ENCODE data around the gene WWTR1. TPM values are rescaled to one million over a fixed set of nuclear protein-coding genes. Genes with fewer than 3 reads are reported as not detected.

WWTR1 gene
- total RNA-seq, 1 experiment from 2014 or later, result 73.5 TPM

GRCh38 chr3:149608987-149609386, 48.8 kb downstream of the WWTR1 start:
- intact Hi-C loops (cut with micrococcal nuclease; ENCODE audit: unreplicated experiment), result no loop called here
- H3K79me2 ChIP-seq (ENCODE audit: low read depth), result peaks cover 87% of the 10 kb centered on the region
- no peak overlapping the region for H3K4me3 ChIP-seq
- H3F3A ChIP-seq (ENCODE audit: insufficient read depth, low read depth), result peaks cover 12% of the 10 kb centered on the region; the same call in 1 of the 2 replicates
- peaks cover 33% of the 10 kb centered on the region for H3K4me1 ChIP-seq (replicated peaks; ENCODE audit: insufficient read depth)
- TF ChIP-seq EZH2 (IDR thresholded peaks at IDR 0.05; ENCODE audit: low read depth) (no peak), CTCF (conservative IDR thresholded peaks at IDR 0.05) (no peak)
- H3K9me3 ChIP-seq (ENCODE audit: insufficient read depth, low read depth), result no peaks in the 10 kb centered on the region
- POLR2A ChIA-PET (ENCODE audit: unreplicated experiment), result no interaction called here
- no peak overlapping the region for H2AFZ ChIP-seq
- BruUV-seq (replicated peaks), result no TSS peak
- no peaks in the 10 kb centered on the region for H3K9me2 ChIP-seq (ENCODE audit: insufficient read depth)
- no peak overlapping the region for H3K4me2 ChIP-seq
- H3K36me3 ChIP-seq (ENCODE audit: low read depth), result peaks cover 8% of the 10 kb centered on the region; the same call in 1 of the 2 replicates
- no peak for DNase-seq
- no peaks in the 10 kb centered on the region for H3K27me3 ChIP-seq (ENCODE audit: insufficient read depth, low read depth)
- no peaks in the 10 kb centered on the region for H4K20me1 ChIP-seq (ENCODE audit: insufficient read depth)
- CTCF ChIA-PET, result no interaction called here
- no peak overlapping the region for H3K27ac ChIP-seq

- POLR2A ChIA-PET (ENCODE audit: unreplicated experiment), result interaction anchor here (0.7 kb wide), 1 partner anchor 165 kb away, joined by 3 read pairs; no protein-coding TSS in a partner anchor
- Histone ChIP-seq H3K27ac (peak overlapping the region; percentile 2; the same call in 1 of the 2 replicates), H4K20me1 (ENCODE audit: insufficient read depth) (no peaks in the 10 kb centered on the region), H3K36me3 (ENCODE audit: low read depth) (peaks cover 4% of the 10 kb centered on the region; the same call in 1 of the 2 replicates), H3F3A (ENCODE audit: insufficient read depth, low read depth) (peaks cover 17% of the 10 kb centered on the region; the same call in 1 of the 2 replicates), H3K79me2 (ENCODE audit: low read depth) (peaks cover 87% of the 10 kb centered on the region), H3K4me2 (no peak overlapping the region), H2AFZ (no peak overlapping the region), H3K27me3 (ENCODE audit: insufficient read depth, low read depth) (no peaks in the 10 kb centered on the region), H3K9me2 (ENCODE audit: insufficient read depth) (no peaks in the 10 kb centered on the region), H3K4me3 (no peak overlapping the region), H3K9me3 (ENCODE audit: insufficient read depth, low read depth) (no peaks in the 10 kb centered on the region), H3K4me1 (replicated peaks; ENCODE audit: insufficient read depth) (peaks cover 44% of the 10 kb centered on the region)
- intact Hi-C loops (cut with micrococcal nuclease; ENCODE audit: unreplicated experiment), result no loop called here
- DNase-seq, result no peak
- CTCF ChIA-PET, result no interaction called here
- BruUV-seq (replicated peaks), result no TSS peak
- TF ChIP-seq CTCF (conservative IDR thresholded peaks at IDR 0.05) (no peak), EZH2 (IDR thresholded peaks at IDR 0.05; ENCODE audit: low read depth) (no peak)
Observed at GRCh38 chr3:149605902-149606301, 51.9 kb downstream of the WWTR1 start.

GRCh38 chr3:149604125-149604875, 53.5 kb downstream of the WWTR1 start:
- H3K9me3 ChIP-seq (ENCODE audit: insufficient read depth, low read depth), result no peaks in the 10 kb centered on the region
- no TSS peak for BruUV-seq (replicated peaks)
- no peak overlapping the region for H3K4me3 ChIP-seq
- no peaks in the 10 kb centered on the region; the same call in 1 of the 2 replicates for H3K9me2 ChIP-seq (ENCODE audit: insufficient read depth)
- ChIA-PET POLR2A (ENCODE audit: unreplicated experiment) (interaction anchor here (0.7 to 1.5 kb wide), 2 partner anchors 28 to 231 kb away, joined by 4 to 41 read pairs; no protein-coding TSS in a partner anchor), CTCF (interaction anchor here (0.6 to 0.7 kb wide), 3 partner anchors 18 to 324 kb away, joined by 3 read pairs; no protein-coding TSS in a partner anchor)
- peak overlapping the region; percentile 62 for H3K27ac ChIP-seq
- H2AFZ ChIP-seq, result no peak overlapping the region
- intact Hi-C loops (cut with micrococcal nuclease; ENCODE audit: unreplicated experiment), result no loop called here
- H3K79me2 ChIP-seq (ENCODE audit: low read depth), result peaks cover 94% of the 10 kb centered on the region
- peaks cover 4% of the 10 kb centered on the region; the same call in 1 of the 2 replicates for H3K36me3 ChIP-seq (ENCODE audit: low read depth)
- peak overlapping the region; percentile 18 for H3K4me2 ChIP-seq
- no peak for DNase-seq
- TF ChIP-seq CTCF (conservative IDR thresholded peaks at IDR 0.05) (no peak), EZH2 (IDR thresholded peaks at IDR 0.05; ENCODE audit: low read depth) (no peak)
- H4K20me1 ChIP-seq (ENCODE audit: insufficient read depth), result no peaks in the 10 kb centered on the region
- peaks cover 44% of the 10 kb centered on the region for H3K4me1 ChIP-seq (replicated peaks; ENCODE audit: insufficient read depth)
- H3F3A ChIP-seq (ENCODE audit: insufficient read depth, low read depth), result peaks cover 17% of the 10 kb centered on the region; the same call in 1 of the 2 replicates
- H3K27me3 ChIP-seq (ENCODE audit: insufficient read depth, low read depth), result no peaks in the 10 kb centered on the region
